ENCODE results near the gene EDAR.

- TF ChIP-seq POLR2AphosphoS5 (IDR thresholded peaks at IDR 0.05; ENCODE audit: low read depth, low read length) (no peak), JUN (IDR thresholded peaks at IDR 0.05; ENCODE audit: low read depth, low read length) (no peak), SRF (IDR thresholded peaks at IDR 0.05; ENCODE audit: low read depth, low read length) (no peak), ASH2L (IDR thresholded peaks at IDR 0.05; ENCODE audit: low read length) (no peak), GTF2F1 (IDR thresholded peaks at IDR 0.05; ENCODE audit: borderline replicate concordance, low read depth, low read length) (no peak), NRF1 (IDR thresholded peaks at IDR 0.05; ENCODE audit: low read depth, low read length) (no peak), EP300 (IDR thresholded peaks at IDR 0.05; ENCODE audit: borderline replicate concordance in 1 of 2, low read depth in 2 of 2, low read length in 2 of 2) (no peak), ZNF274 (IDR thresholded peaks at IDR 0.05; ENCODE audit: borderline replicate concordance, extremely low read depth, low read length) (no peak), RXRA (IDR thresholded peaks at IDR 0.05; ENCODE audit: insufficient read depth, low read depth, low read length) (no peak), HDAC6 (IDR thresholded peaks at IDR 0.05; ENCODE audit: low read depth, low read length) (no peak), MAFK (IDR thresholded peaks at IDR 0.05; ENCODE audit: low read depth, low read length) (no peak)
- TF ChIP-seq, protein P1, sequence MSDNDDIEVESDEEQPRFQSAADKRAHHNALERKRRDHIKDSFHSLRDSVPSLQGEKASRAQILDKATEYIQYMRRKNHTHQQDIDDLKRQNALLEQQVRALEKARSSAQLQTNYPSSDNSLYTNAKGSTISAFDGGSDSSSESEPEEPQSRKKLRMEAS (IDR thresholded peaks at IDR 0.05) = no peak
- TF ChIP-seq, protein P2, sequence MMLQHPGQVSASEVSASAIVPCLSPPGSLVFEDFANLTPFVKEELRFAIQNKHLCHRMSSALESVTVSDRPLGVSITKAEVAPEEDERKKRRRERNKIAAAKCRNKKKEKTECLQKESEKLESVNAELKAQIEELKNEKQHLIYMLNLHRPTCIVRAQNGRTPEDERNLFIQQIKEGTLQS (IDR thresholded peaks at IDR 0.05; ENCODE audit: insufficient read depth, low read depth, low read length) = no peak
- TF ChIP-seq, protein P3, sequence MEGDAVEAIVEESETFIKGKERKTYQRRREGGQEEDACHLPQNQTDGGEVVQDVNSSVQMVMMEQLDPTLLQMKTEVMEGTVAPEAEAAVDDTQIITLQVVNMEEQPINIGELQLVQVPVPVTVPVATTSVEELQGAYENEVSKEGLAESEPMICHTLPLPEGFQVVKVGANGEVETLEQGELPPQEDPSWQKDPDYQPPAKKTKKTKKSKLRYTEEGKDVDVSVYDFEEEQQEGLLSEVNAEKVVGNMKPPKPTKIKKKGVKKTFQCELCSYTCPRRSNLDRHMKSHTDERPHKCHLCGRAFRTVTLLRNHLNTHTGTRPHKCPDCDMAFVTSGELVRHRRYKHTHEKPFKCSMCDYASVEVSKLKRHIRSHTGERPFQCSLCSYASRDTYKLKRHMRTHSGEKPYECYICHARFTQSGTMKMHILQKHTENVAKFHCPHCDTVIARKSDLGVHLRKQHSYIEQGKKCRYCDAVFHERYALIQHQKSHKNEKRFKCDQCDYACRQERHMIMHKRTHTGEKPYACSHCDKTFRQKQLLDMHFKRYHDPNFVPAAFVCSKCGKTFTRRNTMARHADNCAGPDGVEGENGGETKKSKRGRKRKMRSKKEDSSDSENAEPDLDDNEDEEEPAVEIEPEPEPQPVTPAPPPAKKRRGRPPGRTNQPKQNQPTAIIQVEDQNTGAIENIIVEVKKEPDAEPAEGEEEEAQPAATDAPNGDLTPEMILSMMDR (IDR thresholded peaks at IDR 0.05; ENCODE audit: control extremely low read depth in 1 of 3, insufficient read depth in 1 of 3, low read depth in 1 of 3, low read length in 3 of 3) = no peak
Observed at GRCh38 chr2:108855194-108855593, 133.8 kb downstream of the EDAR start.

Data from H1 (cell line).